NB4 (cell line): ENCODE results near the gene SPATA2.

Source experiments
- CTCF ChIP-seq: IDR thresholded peaks from one replicate; pipeline ENCODE4 v1.5.1; 2012; ENCODE audit warnings: low read depth, low read length
- POLR2A ChIP-seq: IDR thresholded peaks from 2 replicates; pipeline ENCODE4 v1.6.1; 2011; ENCODE audit warnings: mild to moderate bottlenecking; ENCODE audit not compliant: insufficient read length; ENCODE audit errors: extremely low read depth

- no peak for TF ChIP-seq CTCF
- no peak for TF ChIP-seq POLR2A
Measured at GRCh38 chr20:49913399-49914047, 1.8 kb downstream of the SPATA2 start.
